Measurements from ENCODE around the gene GALE. TPM values are rescaled to one million over a fixed set of nuclear protein-coding genes. Genes with fewer than 3 reads are reported as not detected.

The GALE gene
- total RNA-seq, 1 experiment from 2014 or later: 114 TPM

GRCh38 chr1:23845163-23845562 is 44.6 kb upstream of the GALE start:
- ATAC-seq (no peak), DNase-seq (ENCODE audit: low read depth, low spot score) (no peak)
- Histone ChIP-seq H3K4me3 (ENCODE audit: low read depth in 2 of 2, low read length in 2 of 2) (no peak overlapping the region), H3K4me1 (ENCODE audit: control insufficient read depth, insufficient read depth, low read length) (no peaks in the 10 kb centered on the region), H3K36me3 (ENCODE audit: control insufficient read depth, insufficient read depth, low read length) (no peaks in the 10 kb centered on the region), H3K9me3 (ENCODE audit: control insufficient read depth, insufficient read depth, low read depth, low read length) (no peaks in the 10 kb centered on the region), H3K27ac (ENCODE audit: low read length) (no peak overlapping the region), H3K27me3 (ENCODE audit: control insufficient read depth, insufficient read depth, low read length) (no peaks in the 10 kb centered on the region)
- TF ChIP-seq, protein P1, sequence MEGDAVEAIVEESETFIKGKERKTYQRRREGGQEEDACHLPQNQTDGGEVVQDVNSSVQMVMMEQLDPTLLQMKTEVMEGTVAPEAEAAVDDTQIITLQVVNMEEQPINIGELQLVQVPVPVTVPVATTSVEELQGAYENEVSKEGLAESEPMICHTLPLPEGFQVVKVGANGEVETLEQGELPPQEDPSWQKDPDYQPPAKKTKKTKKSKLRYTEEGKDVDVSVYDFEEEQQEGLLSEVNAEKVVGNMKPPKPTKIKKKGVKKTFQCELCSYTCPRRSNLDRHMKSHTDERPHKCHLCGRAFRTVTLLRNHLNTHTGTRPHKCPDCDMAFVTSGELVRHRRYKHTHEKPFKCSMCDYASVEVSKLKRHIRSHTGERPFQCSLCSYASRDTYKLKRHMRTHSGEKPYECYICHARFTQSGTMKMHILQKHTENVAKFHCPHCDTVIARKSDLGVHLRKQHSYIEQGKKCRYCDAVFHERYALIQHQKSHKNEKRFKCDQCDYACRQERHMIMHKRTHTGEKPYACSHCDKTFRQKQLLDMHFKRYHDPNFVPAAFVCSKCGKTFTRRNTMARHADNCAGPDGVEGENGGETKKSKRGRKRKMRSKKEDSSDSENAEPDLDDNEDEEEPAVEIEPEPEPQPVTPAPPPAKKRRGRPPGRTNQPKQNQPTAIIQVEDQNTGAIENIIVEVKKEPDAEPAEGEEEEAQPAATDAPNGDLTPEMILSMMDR (IDR thresholded peaks at IDR 0.05): no peak
- no peak for TF ChIP-seq SIN3A (IDR thresholded peaks at IDR 0.05; ENCODE audit: borderline replicate concordance, insufficient read depth, low read depth, low read length)
- ChIA-PET CTCF (no interaction called here), POLR2A (no interaction called here)
- TSS peak; percentile 80 for BruUV-seq (replicated peaks)
- in situ Hi-C loops (cut with HindIII; ENCODE audit: low pct_unique_long_range_greater_than_20kb, low sequenced_read_pairs): no loop called here
- intact Hi-C loops (cut with micrococcal nuclease; ENCODE audit: unreplicated experiment): no loop called here

GRCh38 chr1:23843644-23844043 is 43.1 kb upstream of the GALE start:
- in situ Hi-C loops (cut with HindIII; ENCODE audit: low pct_unique_long_range_greater_than_20kb, low sequenced_read_pairs): no loop called here
- H3K4me3 ChIP-seq (ENCODE audit: low read depth in 2 of 2, low read length in 2 of 2): no peak overlapping the region
- ChIA-PET CTCF (no interaction called here), POLR2A (no interaction called here)
- no peaks in the 10 kb centered on the region for H3K36me3 ChIP-seq (ENCODE audit: control insufficient read depth, insufficient read depth, low read length)
- no peaks in the 10 kb centered on the region for H3K9me3 ChIP-seq (ENCODE audit: control insufficient read depth, insufficient read depth, low read depth, low read length)
- H3K4me1 ChIP-seq (ENCODE audit: control insufficient read depth, insufficient read depth, low read length): no peaks in the 10 kb centered on the region
- DNase-seq (ENCODE audit: low read depth, low spot score) (no peak), ATAC-seq (no peak)
- no peak overlapping the region for H3K27ac ChIP-seq (ENCODE audit: low read length)
- TF ChIP-seq TCF7L2 (IDR thresholded peaks at IDR 0.05; ENCODE audit: low read depth, low read length) (no peak), POLR2AphosphoS5 (IDR thresholded peaks at IDR 0.05; ENCODE audit: low read depth, low read length) (no peak)
- TF ChIP-seq, protein P2, sequence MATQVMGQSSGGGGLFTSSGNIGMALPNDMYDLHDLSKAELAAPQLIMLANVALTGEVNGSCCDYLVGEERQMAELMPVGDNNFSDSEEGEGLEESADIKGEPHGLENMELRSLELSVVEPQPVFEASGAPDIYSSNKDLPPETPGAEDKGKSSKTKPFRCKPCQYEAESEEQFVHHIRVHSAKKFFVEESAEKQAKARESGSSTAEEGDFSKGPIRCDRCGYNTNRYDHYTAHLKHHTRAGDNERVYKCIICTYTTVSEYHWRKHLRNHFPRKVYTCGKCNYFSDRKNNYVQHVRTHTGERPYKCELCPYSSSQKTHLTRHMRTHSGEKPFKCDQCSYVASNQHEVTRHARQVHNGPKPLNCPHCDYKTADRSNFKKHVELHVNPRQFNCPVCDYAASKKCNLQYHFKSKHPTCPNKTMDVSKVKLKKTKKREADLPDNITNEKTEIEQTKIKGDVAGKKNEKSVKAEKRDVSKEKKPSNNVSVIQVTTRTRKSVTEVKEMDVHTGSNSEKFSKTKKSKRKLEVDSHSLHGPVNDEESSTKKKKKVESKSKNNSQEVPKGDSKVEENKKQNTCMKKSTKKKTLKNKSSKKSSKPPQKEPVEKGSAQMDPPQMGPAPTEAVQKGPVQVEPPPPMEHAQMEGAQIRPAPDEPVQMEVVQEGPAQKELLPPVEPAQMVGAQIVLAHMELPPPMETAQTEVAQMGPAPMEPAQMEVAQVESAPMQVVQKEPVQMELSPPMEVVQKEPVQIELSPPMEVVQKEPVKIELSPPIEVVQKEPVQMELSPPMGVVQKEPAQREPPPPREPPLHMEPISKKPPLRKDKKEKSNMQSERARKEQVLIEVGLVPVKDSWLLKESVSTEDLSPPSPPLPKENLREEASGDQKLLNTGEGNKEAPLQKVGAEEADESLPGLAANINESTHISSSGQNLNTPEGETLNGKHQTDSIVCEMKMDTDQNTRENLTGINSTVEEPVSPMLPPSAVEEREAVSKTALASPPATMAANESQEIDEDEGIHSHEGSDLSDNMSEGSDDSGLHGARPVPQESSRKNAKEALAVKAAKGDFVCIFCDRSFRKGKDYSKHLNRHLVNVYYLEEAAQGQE (IDR thresholded peaks at IDR 0.05; ENCODE audit: insufficient read depth in 1 of 2, low read depth in 2 of 2, low read length in 1 of 2): no peak
- intact Hi-C loops (cut with micrococcal nuclease; ENCODE audit: unreplicated experiment): no loop called here
- H3K27me3 ChIP-seq (ENCODE audit: control insufficient read depth, insufficient read depth, low read length): no peaks in the 10 kb centered on the region
- BruUV-seq (replicated peaks): no TSS peak

- Histone ChIP-seq H3K27ac (ENCODE audit: low read length) (no peak overlapping the region), H3K4me3 (ENCODE audit: low read depth in 2 of 2, low read length in 2 of 2) (peak overlapping the region; percentile 42 to 53), H3K4me1 (ENCODE audit: control insufficient read depth, insufficient read depth, low read length) (0 out of 2 replicates have a peak, but pooled peaks cover 3% of the 10 kb centered on the region), H3K36me3 (ENCODE audit: control insufficient read depth, insufficient read depth, low read length) (no peaks in the 10 kb centered on the region), H3K9me3 (ENCODE audit: control insufficient read depth, insufficient read depth, low read depth, low read length) (no peaks in the 10 kb centered on the region), H3K27me3 (ENCODE audit: control insufficient read depth, insufficient read depth, low read length) (no peaks in the 10 kb centered on the region)
- POLR2A ChIA-PET: no interaction called here
- no TSS peak for BruUV-seq (replicated peaks)
- DNase-seq (ENCODE audit: low read depth, low spot score): no peak
- TF ChIP-seq, protein P2 (IDR thresholded peaks at IDR 0.05; ENCODE audit: insufficient read depth in 1 of 2, low read depth in 2 of 2, low read length in 1 of 2): no peak
- no peak for TF ChIP-seq TCF7L2 (IDR thresholded peaks at IDR 0.05; ENCODE audit: low read depth, low read length)
- no peak; the same call in 1 of the 2 replicates for TF ChIP-seq SIN3A (IDR thresholded peaks at IDR 0.05; ENCODE audit: borderline replicate concordance, insufficient read depth, low read depth, low read length)
- no peak for TF ChIP-seq POLR2AphosphoS5 (IDR thresholded peaks at IDR 0.05; ENCODE audit: low read depth, low read length)
- TF ChIP-seq, protein P1 (IDR thresholded peaks at IDR 0.05): no peak
- intact Hi-C loops (cut with micrococcal nuclease; ENCODE audit: unreplicated experiment) (no loop called here), in situ Hi-C loops (cut with HindIII; ENCODE audit: low pct_unique_long_range_greater_than_20kb, low sequenced_read_pairs) (no loop called here)
- peak; percentile 99 for ATAC-seq
- CTCF ChIA-PET: interaction anchor here (0.6 kb wide), 1 partner anchor 55 kb away, joined by 4 read pairs; no protein-coding TSS in a partner anchor
These were observed 37.9 kb upstream of the GALE start for GRCh38 chr1:23838401-23838866.
